Lower leg skin (tissue), 3 donors: ENCODE data around the gene DPYD.

ENCODE experiments used
- CTCF ChIP-seq, 3 donors: fragments of 450-650 bp; IDR thresholded peaks; one replicate each; pipeline ENCODE4 v1.5.1; 2016; ENCODE audit warnings: antibody characterized with exemption in 3 of 3, mild to moderate bottlenecking in 3 of 3, moderate library complexity in 2 of 3
- POLR2A ChIP-seq, 2 donors: fragments of 450-650 bp; IDR thresholded peaks; one replicate each; pipeline ENCODE4 v1.6.1; 2016 to 2017; ENCODE audit warnings: antibody characterized with exemption in 2 of 2, mild to moderate bottlenecking in 1 of 2, moderate library complexity in 1 of 2

DNA sequence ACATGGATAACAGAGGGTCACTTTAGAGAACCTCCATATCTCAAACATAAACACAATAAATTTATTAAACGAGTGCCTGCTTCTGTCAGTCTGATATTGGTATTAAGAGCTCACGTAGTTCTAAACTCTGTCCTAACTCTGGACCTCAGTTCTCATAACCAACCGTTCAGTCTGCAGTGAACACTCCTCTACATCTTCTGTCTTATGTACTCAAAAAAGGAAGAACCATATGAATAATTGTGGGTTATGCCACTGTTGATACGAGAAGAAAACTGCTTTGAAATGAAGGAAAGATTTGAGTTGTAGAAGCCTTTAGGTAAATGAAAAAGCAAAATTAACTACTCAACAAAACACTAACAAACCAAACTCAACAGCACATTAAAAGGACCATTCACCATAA is 53.7 kb downstream of the DPYD start:
- TF ChIP-seq POLR2A (IDR thresholded peaks at IDR 0.05): no peak
- TF ChIP-seq CTCF (IDR thresholded peaks at IDR 0.05): no peak
